Measurements from ENCODE around the gene CRB1.

CRB1 gene

GRCh38 chr1:197343663-197344273 lies 75.7 kb downstream of the CRB1 start:
- DNase-seq (ENCODE audit: low read depth in 2 of 2), result no peak

- no peak for DNase-seq (ENCODE audit: low read depth in 2 of 2)
These were observed 83.9 kb downstream of the CRB1 start for GRCh38 chr1:197351821-197352440.

- no peak for DNase-seq (ENCODE audit: low read depth in 2 of 2)
These were observed 87.4 kb downstream of the CRB1 start for GRCh38 chr1:197355248-197355995.

- DNase-seq (ENCODE audit: low read depth in 2 of 2), result no peak
These were observed 88.9 kb downstream of the CRB1 start for GRCh38 chr1:197356723-197357533.

- DNase-seq (ENCODE audit: low read depth in 2 of 2), result no peak
These were observed 90.9 kb downstream of the CRB1 start for GRCh38 chr1:197358959-197359358.

- no peak for DNase-seq (ENCODE audit: low read depth in 2 of 2)
These were observed 92.0 kb downstream of the CRB1 start for GRCh38 chr1:197360068-197360467.

GRCh38 chr1:197362871-197363270 lies 94.8 kb downstream of the CRB1 start:
- DNase-seq (ENCODE audit: low read depth in 2 of 2), result no peak

GRCh38 chr1:197363855-197364254 lies 95.8 kb downstream of the CRB1 start:
- DNase-seq (ENCODE audit: low read depth in 2 of 2), result no peak

GRCh38 chr1:197366996-197367395 lies 98.9 kb downstream of the CRB1 start:
- DNase-seq (ENCODE audit: low read depth in 2 of 2), result no peak

- no peak for DNase-seq (ENCODE audit: low read depth in 2 of 2)
These were observed 99.6 kb downstream of the CRB1 start for GRCh38 chr1:197367627-197368026.

- DNase-seq (ENCODE audit: low read depth in 2 of 2), result no peak
These were observed 106.4 kb downstream of the CRB1 start for GRCh38 chr1:197374428-197374827.

- no peak for DNase-seq (ENCODE audit: low read depth in 2 of 2)
These were observed 116.4 kb downstream of the CRB1 start for GRCh38 chr1:197384471-197384870.

- DNase-seq (ENCODE audit: low read depth in 2 of 2), result no peak
These were observed 120.7 kb downstream of the CRB1 start for GRCh38 chr1:197388801-197389200.

GRCh38 chr1:197390856-197391255 lies 122.8 kb downstream of the CRB1 start:
- no peak for DNase-seq (ENCODE audit: low read depth in 2 of 2)

GRCh38 chr1:197391303-197392226 lies 123.5 kb downstream of the CRB1 start:
- DNase-seq (ENCODE audit: low read depth in 2 of 2), result no peak

GRCh38 chr1:197392541-197392940 lies 124.5 kb downstream of the CRB1 start:
- DNase-seq (ENCODE audit: low read depth in 2 of 2), result no peak

GRCh38 chr1:197393105-197393504 lies 125.1 kb downstream of the CRB1 start:
- no peak for DNase-seq (ENCODE audit: low read depth in 2 of 2)

- no peak for DNase-seq (ENCODE audit: low read depth in 2 of 2)
These were observed 125.7 kb downstream of the CRB1 start for GRCh38 chr1:197393772-197394171.

GRCh38 chr1:197394831-197395608 lies 127.0 kb downstream of the CRB1 start:
- no peak for DNase-seq (ENCODE audit: low read depth in 2 of 2)

GRCh38 chr1:197397895-197398294 lies 129.8 kb downstream of the CRB1 start:
- no peak for DNase-seq (ENCODE audit: low read depth in 2 of 2)
